RCC 7860 (cell line): ENCODE data around the gene CLEC4M.
"Not testable (repeated sequence)": the region's sequence is repeated elsewhere in the genome, so short reads cannot be mapped to it uniquely, and the experiment has no call there.

Experiments used
- DNase-seq: peaks from one replicate; pipeline ENCODE4 v3.0.0-alpha.2; 2015; ENCODE audit warnings: low spot score
- FAIRE-seq: peaks from 2 replicates; lab custom pipeline; 2012; peaks lifted over from hg19 to GRCh38; lab: Jason Lieb, UNC

CLEC4M gene

DNA sequence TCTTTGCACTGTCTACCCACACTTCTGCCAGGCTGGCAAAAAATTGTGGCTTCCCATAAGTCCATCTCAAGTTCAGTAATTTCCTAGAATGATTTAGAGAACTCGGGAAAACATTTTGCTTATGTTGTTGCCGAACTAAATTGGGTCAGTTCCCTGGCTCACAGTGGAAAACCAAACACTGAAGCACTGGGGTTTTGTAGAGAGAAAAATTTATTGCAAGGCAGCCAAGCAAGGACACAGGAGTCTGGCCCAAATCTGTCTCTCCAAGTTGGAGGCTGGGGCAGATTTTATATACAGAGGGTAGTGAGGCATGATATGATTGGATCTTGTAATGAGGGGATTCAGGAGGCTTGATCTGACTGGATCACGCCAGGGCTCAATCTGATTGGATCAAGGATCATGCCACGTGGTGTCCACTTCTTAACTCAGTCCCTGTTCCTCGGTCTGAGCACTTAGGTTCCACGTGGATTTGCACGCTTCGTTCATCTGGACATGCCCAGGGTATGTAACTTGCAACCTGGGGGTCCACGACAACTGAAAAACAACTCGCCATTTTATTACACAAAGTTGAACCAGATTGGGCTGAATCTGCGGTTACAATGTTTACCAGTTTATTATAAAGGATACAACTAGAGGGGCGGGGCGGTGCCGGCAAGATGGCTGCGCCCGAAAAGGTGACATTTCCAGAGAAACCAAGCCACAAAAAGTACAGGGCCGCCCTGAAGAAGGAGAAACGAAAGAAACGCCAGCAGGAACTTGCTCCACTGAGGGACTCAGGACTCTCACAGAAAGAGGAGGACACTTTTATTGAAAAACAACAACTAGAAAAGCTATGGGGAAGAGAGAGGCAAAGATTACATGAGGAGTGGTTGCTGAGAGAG is 23.0 kb upstream of the CLEC4M start:
- DNase-seq (no peak), FAIRE-seq (no peak)

DNA sequence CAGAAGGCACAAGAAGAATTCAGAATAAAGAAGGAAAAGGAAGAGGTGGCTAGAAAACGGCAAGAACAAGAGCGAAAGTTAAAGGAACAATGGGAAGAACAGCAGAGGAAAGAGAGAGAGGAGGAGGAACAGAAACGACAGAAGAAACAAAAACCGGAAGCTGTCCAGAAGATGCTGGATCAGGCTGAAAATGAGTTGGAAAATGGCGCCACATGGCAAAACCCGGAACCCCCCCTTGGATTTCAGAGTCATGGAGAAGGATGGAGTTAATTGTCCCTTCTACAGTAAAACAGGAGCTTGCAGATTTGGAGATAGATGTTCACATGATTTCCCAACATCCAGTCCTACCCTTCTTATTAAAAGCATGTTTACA is 22.4 kb upstream of the CLEC4M start:
- FAIRE-seq (no peak), DNase-seq (no peak)

DNA sequence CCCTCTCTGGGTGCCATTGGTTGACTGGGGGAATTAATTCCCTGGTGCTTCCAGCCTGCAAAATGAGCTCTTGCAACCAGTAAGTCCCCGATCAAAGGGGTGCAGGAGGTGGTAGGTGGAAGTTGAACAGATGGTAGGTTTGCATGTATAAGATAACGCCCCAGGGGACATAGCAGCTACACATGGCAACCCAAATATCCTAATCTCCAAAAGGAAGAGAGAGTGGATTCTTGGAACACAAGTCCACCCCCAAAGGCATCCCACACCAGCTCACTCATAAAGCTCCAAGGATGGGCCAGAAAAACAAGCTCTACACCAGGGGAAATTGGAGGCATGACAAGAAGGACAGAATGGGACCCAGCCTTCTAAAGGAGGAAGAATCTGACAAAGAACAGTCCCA is 20.5 kb upstream of the CLEC4M start:
- FAIRE-seq (no peak), DNase-seq (no peak)

DNA sequence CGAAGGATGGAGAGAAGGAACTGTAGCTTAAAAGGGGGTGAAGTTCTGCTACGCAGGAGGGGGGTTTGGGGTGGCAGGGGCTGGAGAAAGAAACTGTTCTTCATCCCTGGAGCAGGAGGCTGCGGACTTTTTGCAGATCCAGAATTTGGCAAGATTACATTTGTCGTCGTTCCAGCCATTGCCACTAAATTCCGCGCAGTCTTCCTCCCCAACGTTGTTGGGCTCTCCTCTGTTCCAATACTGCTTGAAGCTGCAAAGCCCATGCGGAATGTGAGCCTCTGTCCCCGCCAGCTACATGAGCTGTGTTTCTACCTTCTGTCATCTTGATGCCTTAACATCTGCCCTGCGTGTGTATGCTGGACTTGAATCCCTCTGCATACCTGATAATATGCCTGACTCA is 20.1 kb upstream of the CLEC4M start:
- FAIRE-seq, result no peak
- no peak for DNase-seq

DNA sequence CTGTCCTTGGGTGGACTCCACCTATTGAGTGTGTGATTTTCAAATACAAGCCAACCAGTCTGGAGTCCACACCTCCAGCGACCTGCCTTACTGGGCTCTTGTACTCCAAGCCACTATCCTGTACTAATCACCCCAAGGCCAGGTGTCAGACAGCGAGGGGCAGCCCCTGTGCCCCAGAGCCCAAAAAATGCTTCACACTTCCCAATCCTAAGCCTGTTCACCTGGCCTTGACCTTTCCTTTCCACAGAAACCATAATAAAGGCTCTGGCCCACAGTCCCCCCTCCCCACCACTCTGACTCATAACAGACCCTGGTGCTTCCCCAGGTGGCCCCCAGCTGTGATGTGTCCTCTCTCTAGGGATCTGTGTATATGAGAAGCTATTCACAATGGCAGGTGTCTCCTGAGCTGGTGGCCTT is 19.6 kb upstream of the CLEC4M start:
- FAIRE-seq (no peak), DNase-seq (no peak)

DNA sequence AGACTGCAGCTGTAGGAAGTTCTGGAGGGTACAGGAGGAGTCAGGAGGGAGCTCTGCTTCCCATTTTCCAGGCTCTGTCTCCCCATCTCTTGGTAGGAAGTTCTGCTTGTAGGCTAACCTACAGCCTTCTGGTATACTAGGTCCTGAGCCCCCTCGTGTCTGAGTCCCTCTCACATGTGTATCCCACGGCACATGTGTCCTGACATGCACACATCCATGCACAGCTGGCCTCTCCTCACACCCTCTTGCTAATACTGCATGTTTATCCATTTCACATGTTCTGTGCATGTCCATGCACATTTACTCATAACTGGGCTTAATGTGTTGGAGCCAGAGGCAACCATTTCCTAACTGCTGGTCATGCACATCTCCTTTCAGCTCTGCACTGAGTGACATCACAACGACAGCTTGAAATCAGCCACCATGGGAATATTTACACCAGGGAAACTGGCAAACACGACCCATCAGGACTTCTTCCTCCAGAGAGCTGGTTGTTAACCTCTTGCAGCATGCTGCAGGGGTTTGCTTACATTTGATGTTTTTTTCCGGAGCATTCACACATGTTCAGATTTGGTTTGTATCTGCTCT is 18.8 kb upstream of the CLEC4M start:
- DNase-seq (no peak), FAIRE-seq (no peak)

DNA sequence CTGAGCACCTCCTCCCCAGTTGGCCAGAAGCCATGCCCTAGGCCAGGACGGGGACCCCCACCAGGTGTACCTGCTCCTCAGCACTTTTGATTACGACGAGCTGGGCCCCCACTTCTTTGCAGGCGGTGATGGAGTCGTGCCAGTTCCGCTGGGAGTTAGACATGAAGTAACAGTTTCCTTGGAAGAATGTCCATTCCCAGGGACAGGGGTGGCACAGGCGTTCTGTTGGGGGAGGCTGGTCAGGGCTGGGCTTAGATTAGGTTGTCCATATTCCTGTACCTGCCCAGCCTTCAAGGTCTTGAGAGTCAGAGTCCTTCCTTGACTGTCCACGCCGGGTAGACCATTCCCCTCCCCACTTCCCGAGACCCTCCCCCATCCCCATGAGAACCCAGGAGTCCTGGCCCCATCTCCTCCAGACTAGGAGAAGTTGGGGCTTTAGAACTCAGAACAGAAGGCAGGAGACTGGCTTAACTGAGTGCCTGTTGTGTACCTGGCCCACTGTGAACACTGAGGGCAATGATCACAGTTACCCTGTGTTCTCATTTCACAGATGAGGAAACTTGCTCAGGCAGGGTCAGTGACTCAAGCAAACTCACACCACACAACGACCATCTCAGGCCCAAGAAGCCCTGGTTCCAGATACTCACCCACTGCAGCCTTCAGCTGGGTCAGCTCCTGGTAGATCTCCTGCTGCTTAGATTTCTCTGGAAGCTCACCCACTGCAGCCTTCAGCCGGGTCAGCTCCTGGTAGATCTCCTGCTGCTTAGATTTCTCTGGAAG is 18.0 kb upstream of the CLEC4M start:
- no peak for DNase-seq
- no peak for FAIRE-seq

DNA sequence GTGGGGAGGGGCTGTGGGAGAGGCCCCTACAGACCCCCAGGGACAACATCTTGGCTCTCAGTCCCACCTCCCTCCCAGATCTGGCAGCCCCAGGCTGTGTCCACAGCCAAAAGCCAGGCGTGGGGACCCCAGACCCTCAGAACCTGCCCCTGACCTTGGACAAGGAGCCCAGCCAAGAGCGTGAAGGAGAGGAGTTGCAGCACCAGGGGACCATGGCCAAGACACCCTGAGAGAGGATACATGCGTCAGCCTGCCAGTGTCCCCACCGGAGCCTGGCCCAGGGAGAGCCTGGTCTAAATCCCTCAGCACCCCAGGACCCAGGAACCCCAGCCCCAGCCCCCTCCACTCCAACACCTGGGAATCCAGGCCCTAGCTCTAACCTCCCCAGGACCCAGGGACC is 16.7 kb upstream of the CLEC4M start:
- not testable (repeated sequence) for DNase-seq, FAIRE-seq

DNA sequence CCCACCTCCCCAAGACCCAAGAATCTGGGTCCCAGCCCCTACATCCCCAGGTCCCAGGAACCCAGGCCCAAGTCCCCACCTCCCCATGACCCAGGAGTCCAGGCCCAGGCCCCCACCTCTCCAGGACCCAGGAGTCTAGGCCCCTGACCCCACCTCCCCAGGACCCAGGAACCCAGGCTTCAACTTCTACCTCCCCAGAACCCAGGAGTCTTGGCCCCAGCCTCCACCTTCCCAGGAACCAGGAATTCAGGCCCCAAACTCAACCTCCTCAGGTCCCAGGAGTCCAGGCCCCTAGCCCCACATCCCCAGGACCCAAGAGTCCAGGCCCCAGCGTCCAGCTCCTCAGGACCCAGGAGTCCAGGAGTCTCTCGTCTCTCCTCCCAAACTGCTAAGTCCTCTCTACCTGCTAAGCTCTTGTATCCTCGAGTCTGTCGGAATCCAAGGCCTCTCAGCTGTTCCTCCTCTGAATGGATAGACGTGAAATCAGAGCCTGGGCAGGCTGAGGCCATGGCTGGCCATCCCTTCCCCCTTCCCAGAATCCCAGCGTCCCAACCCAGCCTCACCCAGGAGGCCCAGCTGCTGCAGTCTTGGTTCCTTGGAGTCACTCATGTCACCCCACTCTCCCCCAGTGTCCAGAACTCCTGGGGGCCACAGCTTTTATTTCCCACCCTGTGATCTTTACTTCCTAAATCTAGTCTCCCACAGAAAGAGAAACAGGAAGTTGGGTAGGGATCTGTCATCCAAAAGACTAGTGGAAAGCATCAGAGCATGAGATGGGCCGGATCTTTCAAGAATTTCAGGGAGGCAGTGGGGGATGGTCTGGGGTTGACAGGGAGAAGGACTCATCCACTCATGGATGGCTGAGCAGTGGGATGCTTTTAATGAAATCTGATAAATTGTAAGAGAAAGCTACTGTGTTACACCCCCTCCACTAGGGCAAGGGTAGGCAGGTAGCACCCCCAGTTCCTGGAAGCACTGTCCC is 15.8 kb upstream of the CLEC4M start, which contains the start of gene CD209:
CD209 (minus strand) TSS at position 632 of the 982 bp plus-strand sequence; CDS start at position 609, 23 bp downstream.
- FAIRE-seq (no peak), DNase-seq (no peak)

DNA sequence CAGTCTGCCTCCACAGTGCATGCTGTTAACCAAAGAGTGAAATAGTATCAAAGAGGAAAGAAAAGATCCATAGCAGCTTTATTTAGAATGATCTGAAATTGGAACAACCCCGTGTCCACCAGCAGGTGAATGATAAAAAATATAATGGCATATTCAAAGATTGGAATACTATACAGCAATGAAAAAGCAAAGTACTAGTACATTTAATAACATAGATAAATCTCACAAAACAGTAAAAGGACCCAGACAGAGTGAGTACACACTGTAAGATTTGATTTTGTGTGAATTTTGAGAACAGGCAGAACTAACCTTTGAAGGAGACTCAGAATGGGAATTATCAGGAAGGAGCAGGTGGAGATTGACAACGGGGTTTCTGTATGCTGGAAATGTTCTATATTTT is 14.9 kb upstream of the CLEC4M start:
- no peak for DNase-seq
- FAIRE-seq, result no peak

DNA sequence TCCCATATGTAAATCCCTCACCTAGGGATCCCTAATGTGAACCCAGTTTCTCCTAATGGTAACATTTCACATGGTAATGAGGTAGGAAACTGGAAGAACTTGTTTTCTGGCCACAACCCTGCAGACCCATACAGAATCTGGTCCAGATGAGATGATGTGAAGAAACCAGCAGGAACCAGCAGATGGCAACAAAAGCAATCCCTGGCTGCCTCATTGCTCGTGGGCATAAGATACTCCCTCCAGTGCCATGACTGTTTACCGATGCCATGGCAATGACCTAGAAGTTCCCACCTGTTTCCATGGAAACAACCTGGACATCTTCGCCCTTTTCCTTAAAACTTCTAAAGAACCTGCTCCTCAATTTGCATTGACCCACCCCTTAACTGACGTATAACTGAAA is 14.3 kb upstream of the CLEC4M start:
- DNase-seq (no peak), FAIRE-seq (no peak)

DNA sequence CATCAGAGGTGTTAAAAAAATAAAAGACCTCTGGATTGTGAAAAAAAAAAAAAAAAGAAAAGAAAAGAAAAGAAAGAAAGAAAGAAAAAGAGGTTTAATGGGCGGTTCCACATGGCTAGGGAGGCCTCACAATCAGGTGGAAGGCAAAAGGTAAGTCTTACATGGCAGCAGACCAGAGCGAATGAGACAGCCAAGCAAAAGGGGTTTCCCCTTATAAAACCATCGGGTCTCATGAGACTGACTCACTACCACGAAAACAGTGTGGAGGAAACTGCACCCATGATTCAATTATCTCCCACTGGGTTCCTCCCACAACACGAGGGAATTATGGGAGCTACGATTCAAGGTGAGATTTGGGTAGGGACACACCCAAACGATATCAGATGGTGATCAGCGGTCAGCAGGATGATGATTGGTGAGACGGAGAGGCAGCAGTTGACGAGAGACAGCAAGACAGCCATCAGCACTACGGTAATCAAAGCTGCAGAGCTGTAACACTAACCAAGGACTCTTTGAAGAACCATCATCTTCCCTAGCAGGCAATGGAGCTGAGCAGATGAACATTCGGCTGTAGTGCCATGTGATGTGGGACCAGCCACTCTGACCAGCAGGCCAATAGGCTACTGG is 11.8 kb upstream of the CLEC4M start:
- FAIRE-seq (no peak), DNase-seq (no peak)

DNA sequence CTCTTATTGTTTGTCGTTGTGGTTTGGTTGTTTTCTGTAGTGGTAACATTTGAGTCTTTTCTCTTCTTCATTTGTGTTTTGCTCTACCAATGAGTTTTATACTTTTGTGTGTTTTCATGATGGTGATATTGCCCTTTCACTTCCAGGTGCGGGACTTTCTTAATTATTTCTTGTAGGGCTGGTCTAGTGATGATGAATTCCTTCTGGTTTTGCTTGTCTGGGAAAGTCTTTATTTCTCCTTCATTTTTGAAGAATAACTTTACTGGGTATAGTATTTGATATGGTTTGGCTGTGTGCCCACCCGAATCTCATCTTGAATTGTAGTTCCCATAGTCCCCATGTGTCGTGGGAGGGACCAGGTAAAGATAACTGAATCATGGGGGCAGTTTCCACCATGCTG is 6.8 kb upstream of the CLEC4M start:
- FAIRE-seq, result no peak
- no peak for DNase-seq

DNA sequence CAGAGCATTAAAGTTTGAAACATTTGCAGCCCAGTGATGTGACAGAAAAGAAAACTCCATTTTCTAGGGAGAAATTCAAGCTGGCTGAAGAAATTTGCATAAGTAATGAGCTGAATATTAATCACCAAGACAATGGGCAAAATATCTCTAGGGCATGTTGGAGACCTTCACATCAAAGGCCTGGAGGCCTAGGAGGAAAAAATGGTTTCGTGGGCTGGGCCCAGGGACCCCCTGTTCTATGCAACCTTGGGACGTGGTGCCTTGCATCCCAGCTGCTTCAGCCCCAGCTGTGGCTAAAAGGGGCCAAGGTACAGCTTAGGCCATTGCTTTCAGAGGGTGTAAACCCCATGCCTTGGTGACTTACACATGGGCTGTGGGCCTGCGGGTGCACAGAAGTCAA is 5.7 kb upstream of the CLEC4M start:
- FAIRE-seq (no peak), DNase-seq (no peak)

DNA sequence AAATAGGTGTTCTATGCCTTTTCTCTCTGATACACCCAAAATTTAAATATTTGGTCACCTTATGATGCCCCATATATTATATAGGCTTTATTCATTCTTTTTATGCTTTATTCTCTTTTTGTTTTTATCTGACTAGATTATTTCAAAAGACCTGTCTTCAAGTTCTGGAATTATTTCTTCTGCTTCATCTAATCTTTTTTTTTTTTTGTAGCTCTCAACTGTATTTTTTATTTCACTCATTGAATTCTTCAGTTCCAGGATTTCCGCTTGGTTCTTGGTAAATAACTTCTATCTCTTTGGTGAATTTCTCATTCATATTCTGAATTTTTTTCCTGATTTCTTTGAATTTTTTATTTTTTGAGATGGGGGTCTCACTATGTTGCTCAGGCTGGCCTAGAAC is 3.9 kb upstream of the CLEC4M start:
- DNase-seq (no peak), FAIRE-seq (no peak)

DNA sequence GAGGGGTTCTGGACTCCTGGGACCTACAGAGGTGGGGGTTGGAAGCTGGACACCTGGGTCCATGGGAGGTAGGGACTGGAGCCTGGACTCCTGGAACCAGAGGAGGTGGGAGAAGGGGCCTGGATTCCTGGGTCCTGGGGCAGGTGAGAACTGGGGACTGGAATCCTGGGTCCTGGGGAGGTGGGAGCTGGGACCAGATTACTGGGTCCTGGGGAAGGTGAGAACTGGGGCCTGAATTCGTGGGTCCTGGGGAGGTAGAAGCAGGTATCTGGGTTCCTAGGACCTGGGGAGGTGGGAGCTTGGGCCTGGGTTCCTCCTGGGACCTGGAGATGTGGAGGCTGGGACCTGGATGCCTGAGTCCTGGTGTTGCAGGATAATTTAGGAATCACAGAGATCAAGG is 653 bp downstream of the CLEC4M start:
- DNase-seq (no peak), FAIRE-seq (no peak)

DNA sequence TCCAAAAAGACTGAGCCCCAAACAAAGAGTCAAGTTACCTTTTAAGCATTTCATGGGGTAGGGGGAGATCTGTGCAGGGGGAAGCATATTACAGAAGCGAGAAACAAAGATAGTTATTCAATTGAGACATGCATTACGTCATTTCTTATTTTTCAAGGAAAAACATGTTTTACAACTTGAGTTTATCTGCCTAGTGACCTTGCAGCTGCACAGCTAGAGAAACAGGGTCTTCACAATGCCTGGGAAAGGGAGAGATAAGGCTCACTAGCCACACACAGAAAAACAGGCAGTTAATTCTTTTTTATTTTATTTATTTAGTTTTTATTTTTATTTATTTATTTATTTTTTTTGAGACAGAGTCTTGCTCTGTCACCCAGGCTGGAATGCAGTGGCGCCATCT is 1.1 kb downstream of the CLEC4M start:
- not testable (repeated sequence) for FAIRE-seq, DNase-seq

DNA sequence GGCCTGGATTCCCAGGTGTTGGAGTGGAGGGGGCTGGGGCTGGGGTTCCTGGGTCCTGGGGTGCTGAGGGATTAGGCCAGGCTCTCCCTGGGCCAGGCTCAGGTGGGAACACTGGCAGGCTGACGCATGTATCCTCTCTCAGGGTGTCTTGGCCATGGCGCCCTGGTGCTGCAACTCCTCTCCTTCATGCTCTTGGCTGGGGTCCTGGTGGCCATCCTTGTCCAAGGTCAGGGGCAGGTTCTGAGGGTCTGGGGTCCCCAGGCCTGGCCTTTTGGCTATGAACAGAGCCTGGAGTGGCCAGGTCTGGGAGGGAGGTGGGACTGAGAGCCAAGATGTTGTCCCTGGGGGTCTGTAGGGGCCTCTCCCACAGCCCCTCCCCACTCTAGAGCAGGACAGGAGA is 2.0 kb downstream of the CLEC4M start:
- FAIRE-seq, DNase-seq: not testable (repeated sequence)

DNA sequence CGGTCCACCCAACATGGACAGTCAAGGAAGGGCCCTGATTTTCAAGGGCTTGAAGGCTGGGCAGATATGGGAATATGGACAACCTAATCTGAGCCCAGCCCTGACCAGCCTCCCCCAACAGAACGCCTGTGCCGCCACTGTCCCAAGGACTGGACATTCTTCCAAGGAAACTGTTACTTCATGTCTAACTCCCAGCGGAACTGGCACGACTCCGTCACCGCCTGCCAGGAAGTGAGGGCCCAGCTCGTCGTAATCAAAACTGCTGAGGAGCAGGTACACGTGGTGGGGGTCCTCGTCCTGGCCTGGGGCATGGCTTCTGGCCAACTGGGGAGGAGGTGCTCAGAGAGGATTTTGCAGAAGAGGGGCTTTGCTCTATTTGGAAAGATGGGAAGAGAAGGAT is 3.5 kb downstream of the CLEC4M start:
- FAIRE-seq (no peak), DNase-seq (no peak)

DNA sequence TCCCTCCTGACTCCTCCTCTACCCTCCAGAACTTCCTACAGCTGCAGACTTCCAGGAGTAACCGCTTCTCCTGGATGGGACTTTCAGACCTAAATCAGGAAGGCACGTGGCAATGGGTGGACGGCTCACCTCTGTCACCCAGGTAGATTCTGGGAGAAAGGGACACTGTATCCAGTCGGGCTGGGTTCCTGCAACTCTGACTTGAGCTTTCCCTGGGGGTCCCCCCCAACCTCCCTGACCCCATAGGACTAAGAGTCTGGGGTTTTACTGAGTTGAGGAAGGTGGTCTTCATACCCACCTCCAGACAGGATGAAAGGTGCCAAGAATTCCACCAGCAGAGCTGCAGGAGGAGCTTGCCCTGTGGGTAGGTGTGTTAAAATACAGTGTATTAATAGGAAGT is 4.4 kb downstream of the CLEC4M start:
- FAIRE-seq, result no peak
- no peak for DNase-seq
